Measurements from ENCODE around the gene OR13C9. TPM values are rescaled to one million over a fixed set of nuclear protein-coding genes. Genes with fewer than 3 reads are reported as not detected.
"Not testable (repeated sequence)": the region's sequence is repeated elsewhere in the genome, so short reads cannot be mapped to it uniquely, and the experiment has no call there.

OR13C9 gene
- total RNA-seq, result not detected
- long read RNA-seq, result 0 reads

GRCh38 chr9:104618104-104618503, at the start of gene OR13C9:
Gene OR13C9, minus strand, starts transcription at chr9:104618204. Its CDS starts 0 bp downstream, at chr9:104618204.
- H3K4me3 ChIP-seq, result no peak within 1 kb of the TSS
- no peak for TF ChIP-seq CTCF (IDR thresholded peaks at IDR 0.05)
- no peaks in the 10 kb centered on the region for H3K27me3 ChIP-seq
- no peaks in the 10 kb centered on the region for H3K36me3 ChIP-seq
- no peak for DNase-seq
- H3K9me3 ChIP-seq, result no peaks in the 10 kb centered on the region
- no peak within 1 kb of the TSS for H3K27ac ChIP-seq
- ATAC-seq, result no peak
- no peaks in the 10 kb centered on the region for H3K4me1 ChIP-seq
- intact Hi-C loops (cut with DNase I), result no loop called here

- no peak overlapping the region for H3K27ac ChIP-seq
- no peaks in the 10 kb centered on the region for H3K36me3 ChIP-seq
- ATAC-seq, result no peak
- TF ChIP-seq CTCF (IDR thresholded peaks at IDR 0.05), result no peak
- no peaks in the 10 kb centered on the region for H3K9me3 ChIP-seq
- intact Hi-C loops (cut with DNase I), result no loop called here
- DNase-seq, result no peak
- H3K4me3 ChIP-seq, result no peak overlapping the region
- no peaks in the 10 kb centered on the region for H3K4me1 ChIP-seq
- no peaks in the 10 kb centered on the region for H3K27me3 ChIP-seq
Measured at GRCh38 chr9:104658496-104659195, 40.6 kb upstream of the OR13C9 start.

- DNase-seq, result no peak
- Histone ChIP-seq H3K36me3 (no peaks in the 10 kb centered on the region), H3K4me1 (no peaks in the 10 kb centered on the region), H3K27ac (no peak overlapping the region), H3K27me3 (no peaks in the 10 kb centered on the region), H3K4me3 (no peak overlapping the region), H3K9me3 (no peaks in the 10 kb centered on the region)
- intact Hi-C loops (cut with DNase I), result no loop called here
- ATAC-seq, result no peak
- TF ChIP-seq CTCF (IDR thresholded peaks at IDR 0.05), result no peak
Measured at GRCh38 chr9:104635456-104635855, 17.5 kb upstream of the OR13C9 start.

GRCh38 chr9:104633976-104634520, 16.0 kb upstream of the OR13C9 start:
- TF ChIP-seq CTCF (IDR thresholded peaks at IDR 0.05), result no peak
- DNase-seq (no peak), ATAC-seq (peak; percentile 32)
- Histone ChIP-seq H3K27ac (no peak overlapping the region), H3K36me3 (no peaks in the 10 kb centered on the region), H3K4me1 (no peaks in the 10 kb centered on the region), H3K27me3 (no peaks in the 10 kb centered on the region), H3K4me3 (no peak overlapping the region), H3K9me3 (no peaks in the 10 kb centered on the region)
- intact Hi-C loops (cut with DNase I), result no loop called here

GRCh38 chr9:104625964-104626363, 8.0 kb upstream of the OR13C9 start:
- H3K27ac ChIP-seq; H3K4me1 ChIP-seq; H3K4me3 ChIP-seq; H3K36me3 ChIP-seq; DNase-seq; ATAC-seq; H3K27me3 ChIP-seq; intact Hi-C loops (cut with DNase I); H3K9me3 ChIP-seq: not testable (repeated sequence)

- TF ChIP-seq CTCF (IDR thresholded peaks at IDR 0.05), result no peak
- Histone ChIP-seq H3K9me3 (no peaks in the 10 kb centered on the region), H3K27me3 (no peaks in the 10 kb centered on the region), H3K27ac (no peak overlapping the region), H3K36me3 (no peaks in the 10 kb centered on the region), H3K4me3 (no peak overlapping the region), H3K4me1 (no peaks in the 10 kb centered on the region)
- intact Hi-C loops (cut with DNase I), result no loop called here
- ATAC-seq (no peak), DNase-seq (no peak)
Measured at GRCh38 chr9:104617418-104617817, 586 bp downstream of the OR13C9 start.

Measured in upper lobe of right lung (tissue), 1 donor.